Measurements from ENCODE around the gene PA2G4. TPM values are rescaled to one million over a fixed set of nuclear protein-coding genes. Genes with fewer than 3 reads are reported as not detected.

The PA2G4 gene
- total RNA-seq, 1 donor from 2014 or later: 364 TPM

DNA sequence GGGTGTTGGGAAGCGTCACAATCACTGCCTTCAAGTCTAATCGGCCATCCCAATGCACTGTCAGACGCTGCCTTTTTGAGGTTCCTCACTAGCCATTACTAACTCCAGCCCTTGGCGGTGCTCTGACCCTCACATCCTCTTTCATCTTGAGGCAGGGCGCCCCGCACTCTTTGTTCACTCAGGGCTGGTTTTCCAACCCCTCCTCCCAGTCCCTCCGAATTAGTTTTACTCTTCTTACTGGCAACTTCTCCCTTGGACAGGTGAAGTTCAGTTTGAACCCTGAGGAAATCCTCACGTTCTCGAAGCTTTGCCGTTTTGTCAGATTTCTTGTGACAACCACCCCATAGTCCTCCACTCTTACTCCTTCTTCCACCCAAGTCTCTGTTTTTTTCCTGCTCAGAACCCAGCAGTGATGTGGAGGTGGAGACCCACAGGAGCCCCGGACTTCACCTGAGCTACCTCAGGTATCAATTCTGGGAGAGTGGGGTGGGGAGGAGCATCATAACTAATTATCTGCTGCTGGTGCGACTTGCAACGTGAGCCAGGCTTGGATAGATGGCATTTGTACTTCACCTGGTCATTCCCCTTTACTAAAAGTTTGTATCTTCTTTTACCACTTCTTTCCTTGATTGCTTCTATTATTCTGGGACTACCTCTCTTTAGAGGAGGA, 14.5 kb downstream of the PA2G4 start:
- H3K36me3 Mint-ChIP-seq (ENCODE audit: low read depth): peaks cover 53% of the 10 kb centered on the region

DNA sequence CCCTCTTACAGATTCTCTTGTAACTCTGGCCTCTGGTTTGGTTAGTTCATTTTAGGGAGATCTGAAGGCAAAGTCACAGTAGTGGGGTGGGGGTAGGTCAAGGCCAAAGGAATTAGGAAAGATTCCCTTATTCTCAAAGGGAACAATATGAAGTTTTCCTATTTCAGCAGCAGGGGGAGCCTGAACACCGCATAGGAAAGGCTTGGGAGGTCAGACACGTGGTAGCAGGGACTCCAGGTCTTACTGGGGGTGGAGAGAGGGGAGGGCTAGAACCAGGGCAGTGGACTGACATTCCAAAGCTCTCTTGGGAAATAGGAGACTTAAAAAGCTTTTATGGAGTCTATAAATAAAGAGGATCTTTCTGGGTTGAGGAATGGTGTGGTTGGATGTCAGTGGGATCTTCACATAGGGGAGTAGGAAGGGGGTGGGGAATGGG, 15.0 kb downstream of the PA2G4 start:
- DNase-seq (ENCODE audit: low spot score): peak; percentile 50
- Mint-ChIP-seq H3K4me3 (ENCODE audit: low read depth) (peak overlapping the region; percentile 99), H3K9me3 (no peaks in the 10 kb centered on the region), H3K4me1 (ENCODE audit: low read depth) (peaks cover 28% of the 10 kb centered on the region), H3K27ac (peak overlapping the region; percentile 99), H3K36me3 (ENCODE audit: low read depth) (peaks cover 52% of the 10 kb centered on the region), H3K27me3 (ENCODE audit: low read depth) (no peaks in the 10 kb centered on the region)
- intact Hi-C loops (cut with micrococcal nuclease): loop anchor here (1.0 to 5.0 kb wide), 9 partner anchors 39 to 513 kb away; partner anchors contain the start of genes ANKRD52, BAZ2A, CNPY2 and MYL6

More for the DNA sequence above, 14.5 kb downstream of the PA2G4 start:
- Mint-ChIP-seq H3K9me3 (no peaks in the 10 kb centered on the region), H3K27ac (peak overlapping the region; percentile 99), H3K27me3 (ENCODE audit: low read depth) (no peaks in the 10 kb centered on the region), H3K4me1 (ENCODE audit: low read depth) (peaks cover 26% of the 10 kb centered on the region), H3K4me3 (ENCODE audit: low read depth) (peak overlapping the region; percentile 99)
- no peak for DNase-seq (ENCODE audit: low spot score)
- intact Hi-C loops (cut with micrococcal nuclease): loop anchor here (1.0 to 5.0 kb wide), 13 partner anchors 7 to 513 kb away; partner anchors contain the start of genes ANKRD52, BAZ2A, CNPY2 and MYL6

DNA sequence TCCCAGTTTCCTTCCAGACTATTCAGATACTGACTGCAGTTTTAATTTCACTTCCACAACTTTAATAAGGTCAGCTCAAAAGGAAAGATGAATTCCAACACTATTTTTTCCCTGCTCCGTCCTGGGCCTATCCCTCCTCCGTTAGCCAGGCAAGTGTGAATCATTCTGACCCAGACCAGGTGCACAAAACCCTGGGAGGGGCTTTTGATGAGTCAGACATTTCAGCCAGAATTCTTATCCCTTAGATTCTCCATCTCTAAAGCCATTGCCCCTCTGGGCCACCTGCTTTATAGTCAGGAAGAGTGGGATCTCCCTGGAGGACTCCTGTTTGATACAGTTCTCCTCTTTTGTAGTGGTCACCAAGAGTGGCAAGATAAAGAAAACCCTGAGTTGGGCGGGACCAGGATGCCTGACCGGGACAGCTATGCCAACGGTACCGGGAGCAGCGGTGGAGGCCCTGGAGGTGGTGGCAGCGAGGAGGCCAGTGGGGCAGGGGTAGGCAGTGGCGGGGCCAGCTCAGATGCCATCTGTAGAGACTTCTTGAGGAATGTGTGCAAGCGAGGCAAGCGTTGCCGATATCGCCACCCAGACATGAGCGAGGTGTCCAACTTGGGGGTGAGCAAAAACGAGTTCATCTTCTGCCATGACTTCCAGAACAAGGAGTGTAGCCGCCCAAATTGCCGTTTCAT, 15.9 kb downstream of the PA2G4 start:
- peaks cover 28% of the 10 kb centered on the region for H3K4me1 Mint-ChIP-seq (ENCODE audit: low read depth)
- no peak overlapping the region for H3K4me3 Mint-ChIP-seq (ENCODE audit: low read depth)
- intact Hi-C loops (cut with micrococcal nuclease): no loop called here
- H3K27me3 Mint-ChIP-seq (ENCODE audit: low read depth): no peaks in the 10 kb centered on the region
- DNase-seq (ENCODE audit: low spot score): no peak
- no peaks in the 10 kb centered on the region for H3K9me3 Mint-ChIP-seq
- peaks cover 51% of the 10 kb centered on the region for H3K36me3 Mint-ChIP-seq (ENCODE audit: low read depth)
- H3K27ac Mint-ChIP-seq: no peak overlapping the region

DNA sequence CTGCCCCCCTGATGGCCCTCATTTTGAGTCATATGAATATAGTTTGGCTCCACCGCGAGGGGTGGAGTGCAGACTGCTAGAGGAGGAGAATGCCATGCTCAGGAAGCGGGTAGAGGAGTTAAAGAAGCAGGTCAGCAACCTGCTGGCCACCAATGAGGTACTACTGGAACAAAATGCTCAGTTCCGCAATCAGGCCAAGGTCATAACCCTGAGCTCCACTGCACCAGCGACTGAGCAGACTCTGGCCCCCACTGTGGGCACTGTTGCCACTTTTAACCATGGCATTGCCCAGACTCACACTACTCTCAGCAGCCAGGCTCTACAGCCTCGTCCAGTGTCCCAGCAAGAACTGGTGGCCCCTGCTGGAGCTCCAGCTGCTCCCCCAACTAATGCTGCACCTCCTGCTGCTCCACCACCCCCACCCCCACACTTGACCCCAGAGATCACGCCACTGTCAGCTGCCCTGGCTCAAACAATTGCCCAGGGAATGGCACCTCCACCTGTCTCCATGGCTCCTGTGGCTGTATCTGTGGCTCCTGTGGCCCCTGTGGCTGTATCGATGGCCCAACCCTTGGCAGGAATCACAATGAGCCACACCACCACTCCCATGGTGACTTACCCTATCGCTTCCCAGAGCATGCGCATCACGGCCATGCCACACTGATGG, 17.0 kb downstream of the PA2G4 start:
- intact Hi-C loops (cut with micrococcal nuclease): no loop called here
- peaks cover 33% of the 10 kb centered on the region for H3K4me1 Mint-ChIP-seq (ENCODE audit: low read depth)
- no peaks in the 10 kb centered on the region for H3K9me3 Mint-ChIP-seq
- H3K4me3 Mint-ChIP-seq (ENCODE audit: low read depth): no peak overlapping the region
- no peaks in the 10 kb centered on the region for H3K27me3 Mint-ChIP-seq (ENCODE audit: low read depth)
- DNase-seq (ENCODE audit: low spot score): no peak
- no peak overlapping the region for H3K27ac Mint-ChIP-seq
- peaks cover 49% of the 10 kb centered on the region for H3K36me3 Mint-ChIP-seq (ENCODE audit: low read depth)

DNA sequence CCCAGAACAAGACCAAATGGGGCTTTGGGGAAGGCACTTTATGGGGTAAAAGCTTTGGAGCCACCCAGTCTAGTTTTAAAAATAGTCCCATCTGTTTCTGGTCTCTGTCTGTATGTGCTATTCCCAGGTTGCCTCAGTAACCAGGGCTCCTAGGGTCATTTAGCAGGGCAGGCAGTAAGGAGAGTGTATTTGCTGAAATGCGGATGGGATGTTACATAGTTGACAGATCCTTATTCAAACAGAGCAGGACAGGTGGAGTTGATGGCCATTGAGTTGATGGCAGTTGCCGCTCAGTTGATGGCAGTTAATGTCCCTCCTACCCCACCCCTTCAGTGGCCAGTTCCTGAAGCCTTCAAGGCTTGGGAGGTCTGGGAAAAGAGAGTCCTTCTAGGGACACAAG, 18.3 kb downstream of the PA2G4 start:
- peaks cover 46% of the 10 kb centered on the region for H3K4me1 Mint-ChIP-seq (ENCODE audit: low read depth)
- H3K4me3 Mint-ChIP-seq (ENCODE audit: low read depth): no peak overlapping the region
- no peak for DNase-seq (ENCODE audit: low spot score)
- H3K36me3 Mint-ChIP-seq (ENCODE audit: low read depth): peaks cover 36% of the 10 kb centered on the region
- no peaks in the 10 kb centered on the region for H3K9me3 Mint-ChIP-seq
- no peaks in the 10 kb centered on the region for H3K27me3 Mint-ChIP-seq (ENCODE audit: low read depth)
- no peak overlapping the region for H3K27ac Mint-ChIP-seq
- intact Hi-C loops (cut with micrococcal nuclease): no loop called here

DNA sequence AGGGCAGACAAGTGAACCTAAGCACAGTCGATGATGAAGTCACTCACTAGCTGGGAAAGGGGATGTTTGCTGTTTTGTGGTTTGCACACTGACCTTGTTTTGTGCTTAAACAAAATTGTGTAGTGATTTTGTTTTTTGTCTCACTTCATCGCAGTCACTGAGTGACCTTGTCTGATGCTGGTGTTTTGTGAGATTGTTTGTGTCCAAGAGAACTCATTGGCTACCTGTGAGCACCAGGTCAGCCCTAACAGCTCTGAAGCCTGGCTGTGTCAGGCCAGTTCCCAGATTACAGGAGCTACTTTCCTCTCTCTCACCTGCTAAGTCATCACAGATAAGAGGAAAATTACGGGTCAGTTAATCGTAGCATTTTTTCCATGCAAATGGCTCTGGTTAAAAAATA, 19.8 kb downstream of the PA2G4 start:
- intact Hi-C loops (cut with micrococcal nuclease): no loop called here
- no peaks in the 10 kb centered on the region for H3K27me3 Mint-ChIP-seq (ENCODE audit: low read depth)
- H3K4me1 Mint-ChIP-seq (ENCODE audit: low read depth): peaks cover 40% of the 10 kb centered on the region
- DNase-seq (ENCODE audit: low spot score): no peak
- H3K27ac Mint-ChIP-seq: peak overlapping the region; percentile 54
- no peak overlapping the region for H3K4me3 Mint-ChIP-seq (ENCODE audit: low read depth)
- H3K36me3 Mint-ChIP-seq (ENCODE audit: low read depth): peaks cover 33% of the 10 kb centered on the region
- no peaks in the 10 kb centered on the region for H3K9me3 Mint-ChIP-seq

DNA sequence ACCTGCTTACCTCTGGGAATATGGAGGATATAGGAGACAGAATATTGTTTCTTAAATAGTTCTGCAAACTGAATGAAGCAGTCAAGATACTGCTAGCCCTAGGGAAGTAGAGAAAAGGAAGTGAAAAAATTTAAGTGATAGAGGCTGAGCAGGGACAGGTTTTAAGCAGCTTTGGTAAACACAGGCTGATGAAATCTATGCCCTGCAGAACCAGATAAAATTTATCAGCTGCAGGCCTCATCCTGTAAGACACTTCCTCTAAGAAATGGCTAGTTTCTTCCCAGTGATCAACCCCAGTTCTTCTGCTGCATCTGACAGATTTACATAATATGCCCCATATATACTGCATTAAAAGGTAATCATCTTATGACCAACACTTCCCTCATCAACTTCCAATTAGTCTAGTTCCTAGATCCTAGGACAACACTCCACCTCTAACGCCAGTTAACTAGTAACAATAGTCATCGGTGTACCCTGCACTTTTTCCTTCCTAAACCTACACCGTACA, 22.4 kb downstream of the PA2G4 start:
- Mint-ChIP-seq H3K4me3 (ENCODE audit: low read depth) (peak overlapping the region; percentile 98), H3K4me1 (ENCODE audit: low read depth) (peaks cover 46% of the 10 kb centered on the region)

DNA sequence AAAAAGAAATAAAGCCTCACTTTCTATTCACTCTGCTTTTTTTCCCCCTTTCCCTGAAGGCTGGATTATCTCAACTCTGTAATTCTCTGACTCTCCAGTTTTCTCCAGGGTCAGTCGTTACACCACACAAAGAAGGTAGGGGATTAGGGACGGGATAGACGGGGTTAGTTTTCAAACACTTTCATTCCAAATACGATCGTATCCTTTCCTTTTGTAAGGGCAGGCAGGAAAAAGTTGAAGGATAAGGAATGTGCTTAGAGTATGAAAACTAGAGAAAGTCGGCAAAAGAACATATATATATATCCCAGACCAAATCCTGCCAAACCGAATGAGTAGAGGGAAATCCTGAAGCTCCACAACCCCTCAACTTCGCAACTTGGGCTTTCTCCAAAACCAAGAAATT, 23.1 kb downstream of the PA2G4 start:
- H3K27me3 Mint-ChIP-seq (ENCODE audit: low read depth): no peaks in the 10 kb centered on the region
- peaks cover 41% of the 10 kb centered on the region for H3K36me3 Mint-ChIP-seq (ENCODE audit: low read depth)

More for the DNA sequence above, 22.4 kb downstream of the PA2G4 start:
- Mint-ChIP-seq H3K9me3 (no peaks in the 10 kb centered on the region), H3K27ac (peak overlapping the region; percentile 91), H3K27me3 (ENCODE audit: low read depth) (no peaks in the 10 kb centered on the region), H3K36me3 (ENCODE audit: low read depth) (peaks cover 41% of the 10 kb centered on the region)
- no peak for DNase-seq (ENCODE audit: low spot score)
- intact Hi-C loops (cut with micrococcal nuclease): loop anchor here (1.0 to 5.0 kb wide), 6 partner anchors 8 to 511 kb away; partner anchors contain the start of genes MYL6, MYL6B, PA2G4 and SMARCC2

DNA sequence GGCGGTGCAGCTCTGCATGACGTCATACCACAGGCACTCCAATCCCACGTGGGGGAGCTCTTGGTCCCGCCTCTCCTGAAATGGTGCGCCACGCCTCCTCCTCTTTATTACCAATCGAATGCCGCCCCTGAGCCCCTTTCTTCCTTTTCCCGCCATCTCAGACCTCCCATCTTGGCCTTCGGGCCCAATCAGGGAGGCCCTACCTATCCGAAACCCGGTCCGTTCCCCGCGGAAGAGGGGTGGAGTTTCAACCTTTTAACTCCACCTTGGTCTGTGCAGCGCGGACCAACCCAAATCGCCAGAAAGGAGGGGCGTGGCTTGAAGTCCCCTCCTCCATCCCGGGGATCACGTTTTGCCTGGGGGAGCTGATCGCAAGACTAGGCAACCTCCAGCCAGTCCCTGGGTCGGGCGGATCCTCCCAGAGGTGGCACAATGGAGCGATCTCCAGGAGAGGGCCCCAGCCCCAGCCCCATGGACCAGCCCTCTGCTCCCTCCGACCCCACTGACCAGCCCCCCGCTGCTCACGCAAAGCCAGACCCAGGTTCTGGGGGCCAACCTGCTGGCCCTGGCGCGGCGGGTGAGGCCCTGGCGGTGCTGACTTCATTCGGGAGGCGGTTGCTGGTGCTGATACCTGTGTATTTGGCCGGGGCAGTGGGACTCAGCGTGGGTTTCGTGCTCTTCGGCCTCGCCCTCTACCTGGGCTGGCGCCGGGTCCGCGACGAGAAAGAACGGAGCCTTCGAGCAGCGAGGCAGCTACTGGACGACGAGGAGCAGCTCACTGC, 23.7 kb downstream of the PA2G4 start, which contains the start of gene ESYT1:
Gene ESYT1, plus strand, starts transcription at position 380 of the 782 bp plus-strand sequence. Its CDS starts 53 bp downstream, at position 433.
- Mint-ChIP-seq H3K36me3 (ENCODE audit: low read depth) (peaks cover 42% of the 10 kb centered on the region), H3K4me3 (ENCODE audit: low read depth) (peak within 1 kb of the TSS; percentile 98), H3K4me1 (ENCODE audit: low read depth) (peaks cover 52% of the 10 kb centered on the region), H3K27me3 (ENCODE audit: low read depth) (no peaks in the 10 kb centered on the region), H3K9me3 (no peaks in the 10 kb centered on the region), H3K27ac (peak within 1 kb of the TSS; percentile 91)
- DNase-seq (ENCODE audit: low spot score): peak; percentile 99
- intact Hi-C loops (cut with micrococcal nuclease): loop anchor here (1.0 to 5.0 kb wide), 3 partner anchors 24 to 509 kb away; partner anchors contain the start of genes PA2G4 and SMARCC2

More for the DNA sequence above, 23.1 kb downstream of the PA2G4 start:
- Mint-ChIP-seq H3K4me3 (ENCODE audit: low read depth) (peak overlapping the region; percentile 98), H3K9me3 (no peaks in the 10 kb centered on the region), H3K27ac (peak overlapping the region; percentile 91), H3K4me1 (ENCODE audit: low read depth) (peaks cover 51% of the 10 kb centered on the region)
- intact Hi-C loops (cut with micrococcal nuclease): loop anchor here (1.0 to 5.0 kb wide), 3 partner anchors 23 to 510 kb away; partner anchors contain the start of genes PA2G4 and SMARCC2
- no peak for DNase-seq (ENCODE audit: low spot score)

DNA sequence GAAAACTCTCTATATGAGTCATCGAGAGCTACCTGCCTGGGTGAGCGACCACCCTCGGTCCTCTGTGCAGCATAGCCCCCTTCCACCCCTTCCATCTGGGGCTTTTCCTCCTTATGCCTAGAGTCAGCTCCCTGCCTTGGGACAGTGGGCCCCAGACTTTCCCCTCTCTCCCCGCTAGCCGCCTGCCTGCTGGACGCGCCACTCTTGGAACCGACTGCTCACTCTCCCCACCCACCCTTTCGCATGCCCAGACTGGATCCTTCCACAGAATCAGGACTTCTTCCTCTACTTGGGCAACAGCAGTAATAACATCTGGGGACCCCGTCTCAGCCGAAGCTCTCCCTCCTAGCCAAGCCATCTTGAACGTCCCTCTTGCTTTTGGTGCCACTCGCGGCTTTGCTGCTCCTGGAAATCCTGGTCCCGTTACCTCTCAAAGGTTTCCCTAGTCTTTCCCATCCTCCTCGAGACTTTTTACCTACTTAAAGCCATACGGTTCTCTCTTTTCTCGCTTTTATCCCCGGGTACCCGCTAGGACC, 24.4 kb downstream of the PA2G4 start:
- Mint-ChIP-seq H3K27ac (peak overlapping the region; percentile 91), H3K4me1 (ENCODE audit: low read depth) (peaks cover 54% of the 10 kb centered on the region), H3K27me3 (ENCODE audit: low read depth) (no peaks in the 10 kb centered on the region), H3K36me3 (ENCODE audit: low read depth) (peaks cover 47% of the 10 kb centered on the region), H3K9me3 (no peaks in the 10 kb centered on the region), H3K4me3 (ENCODE audit: low read depth) (peak overlapping the region; percentile 98)
- no peak for DNase-seq (ENCODE audit: low spot score)
- intact Hi-C loops (cut with micrococcal nuclease): loop anchor here (5.0 kb wide), 1 partner anchor 509 kb away; no protein-coding TSS in a partner anchor

DNA sequence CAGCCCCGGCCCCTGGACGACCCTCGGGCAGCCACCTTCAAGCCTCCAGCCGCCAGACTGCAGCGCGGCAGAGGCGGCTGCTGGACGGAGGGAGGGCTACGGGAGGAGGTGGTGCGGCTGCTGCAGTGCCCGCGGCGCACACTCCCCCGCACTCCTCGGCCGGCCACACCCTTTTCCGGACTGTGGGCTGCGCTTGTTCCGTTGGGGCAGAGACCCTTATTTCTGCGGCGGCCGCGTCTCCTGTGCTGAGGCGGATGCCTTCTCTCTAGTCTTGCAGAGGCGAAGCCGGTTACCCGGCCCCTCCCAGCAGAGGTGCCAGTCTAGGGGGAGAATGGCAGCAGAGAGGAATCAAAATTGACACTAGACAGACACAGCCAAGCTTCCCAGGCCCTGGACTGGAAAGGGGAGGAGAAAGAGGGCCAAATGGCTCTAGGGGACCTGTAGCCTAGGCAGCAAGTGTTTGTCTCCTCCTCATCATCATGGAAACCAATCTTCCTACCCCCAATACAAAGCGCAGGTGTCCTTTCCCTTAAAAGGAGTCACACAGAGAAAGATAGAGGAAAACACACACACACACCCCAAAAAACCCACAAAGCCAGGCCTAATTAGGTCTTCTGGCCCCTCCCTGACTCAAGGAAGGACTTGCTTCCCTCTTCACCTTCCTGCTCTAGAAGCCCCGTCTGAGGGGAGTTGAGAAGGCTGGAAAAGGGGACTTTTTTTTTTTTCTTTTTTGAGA, 25.0 kb downstream of the PA2G4 start:
- H3K4me1 Mint-ChIP-seq (ENCODE audit: low read depth): peaks cover 50% of the 10 kb centered on the region
- intact Hi-C loops (cut with micrococcal nuclease): loop anchor here (5.0 kb wide), 1 partner anchor 508 kb away; no protein-coding TSS in a partner anchor

More for the DNA sequence above, 25.0 kb downstream of the PA2G4 start:
- Mint-ChIP-seq H3K9me3 (no peaks in the 10 kb centered on the region), H3K27me3 (ENCODE audit: low read depth) (no peaks in the 10 kb centered on the region), H3K27ac (peak overlapping the region; percentile 91), H3K4me3 (ENCODE audit: low read depth) (peak overlapping the region; percentile 98), H3K36me3 (ENCODE audit: low read depth) (peaks cover 47% of the 10 kb centered on the region)
- DNase-seq (ENCODE audit: low spot score): peak; percentile 78
